ENCODE results near the gene ATP6V0C.

GRCh38 chr16:2467528-2468232 lies 46.1 kb upstream of the ATP6V0C start:
- TF ChIP-seq CTCF (IDR thresholded peaks at IDR 0.05; ENCODE audit: insufficient read depth, low read length) (no peak), GABPA (IDR thresholded peaks at IDR 0.05; ENCODE audit: low read depth) (no peak)
